ENCODE measurements around the gene JAK1. TPM values are rescaled to one million over a fixed set of nuclear protein-coding genes. Genes with fewer than 3 reads are reported as not detected.

JAK1 gene
- total RNA-seq, 4 donors from 2014 or later = 132 to 166 (median 161) TPM

DNA sequence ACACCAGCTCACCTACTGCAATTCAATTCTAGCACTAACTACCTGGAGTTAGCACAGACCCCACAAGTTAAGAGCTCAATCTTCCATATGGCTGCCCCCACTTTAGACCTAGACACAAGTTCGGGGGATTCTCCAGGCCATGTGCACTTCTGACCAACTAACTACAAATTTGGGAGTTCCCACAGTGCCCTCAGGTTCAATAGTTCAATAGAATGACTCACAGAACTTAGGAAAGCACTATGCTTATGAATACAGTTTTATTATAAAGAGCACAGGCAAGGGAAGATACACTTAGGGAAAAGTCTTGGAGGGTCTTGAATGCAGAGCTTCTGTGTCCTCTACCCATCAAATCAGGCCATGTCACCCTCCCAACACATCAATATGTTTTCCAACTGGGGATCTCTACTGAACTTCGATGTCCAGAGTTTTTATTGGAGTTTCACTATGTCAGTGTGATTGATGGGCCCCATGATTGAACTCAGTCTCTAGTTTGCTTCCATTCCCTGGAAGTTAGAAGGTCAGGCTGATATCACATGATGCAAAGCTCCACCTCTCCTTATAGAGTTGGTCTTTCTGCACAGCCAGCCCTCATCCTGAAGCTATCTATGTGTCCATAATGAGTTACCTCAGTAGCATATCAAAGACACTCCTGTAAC is 175.4 kb downstream of the JAK1 start:
- Histone ChIP-seq H3K4me1 (no peaks in the 10 kb centered on the region), H3K9me3 (peaks cover 0 to 15% (median 0%) of the 10 kb centered on the region in 3 donors), H3K27ac (no peak overlapping the region), H3K36me3 (peaks cover 0 to 26% of the 10 kb centered on the region in 2 donors), H3K27me3 (no peaks in the 10 kb centered on the region), H3K4me3 (no peak overlapping the region)
- 89 to 96% methylated on average over 1 to 2 of the region's 2 CpGs for WGBS, 2 donors (ENCODE audit: low coverage in 1 of 2)
- TF ChIP-seq POLR2AphosphoS5 (IDR thresholded peaks at IDR 0.05) = no peak
- no peak for TF ChIP-seq POLR2A (IDR thresholded peaks at IDR 0.05)
- no peak for TF ChIP-seq EP300 (IDR thresholded peaks at IDR 0.05)
- TF ChIP-seq, protein P1, sequence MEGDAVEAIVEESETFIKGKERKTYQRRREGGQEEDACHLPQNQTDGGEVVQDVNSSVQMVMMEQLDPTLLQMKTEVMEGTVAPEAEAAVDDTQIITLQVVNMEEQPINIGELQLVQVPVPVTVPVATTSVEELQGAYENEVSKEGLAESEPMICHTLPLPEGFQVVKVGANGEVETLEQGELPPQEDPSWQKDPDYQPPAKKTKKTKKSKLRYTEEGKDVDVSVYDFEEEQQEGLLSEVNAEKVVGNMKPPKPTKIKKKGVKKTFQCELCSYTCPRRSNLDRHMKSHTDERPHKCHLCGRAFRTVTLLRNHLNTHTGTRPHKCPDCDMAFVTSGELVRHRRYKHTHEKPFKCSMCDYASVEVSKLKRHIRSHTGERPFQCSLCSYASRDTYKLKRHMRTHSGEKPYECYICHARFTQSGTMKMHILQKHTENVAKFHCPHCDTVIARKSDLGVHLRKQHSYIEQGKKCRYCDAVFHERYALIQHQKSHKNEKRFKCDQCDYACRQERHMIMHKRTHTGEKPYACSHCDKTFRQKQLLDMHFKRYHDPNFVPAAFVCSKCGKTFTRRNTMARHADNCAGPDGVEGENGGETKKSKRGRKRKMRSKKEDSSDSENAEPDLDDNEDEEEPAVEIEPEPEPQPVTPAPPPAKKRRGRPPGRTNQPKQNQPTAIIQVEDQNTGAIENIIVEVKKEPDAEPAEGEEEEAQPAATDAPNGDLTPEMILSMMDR (IDR thresholded peaks at IDR 0.05) = no peak
- no peak for ATAC-seq

Small RNA genes within 50 kb of the gene (small RNA-seq; reads per million reads assigned to genes)
- gene AL606517.2 = 0 reads per million in 4 donors

Other genes starting within 250 kb of the JAK1 start
- 10 to 100 TPM; 12.5 to 32.9 (median 32.0) TPM for gene RAVER2, start 221.5 kb downstream of the JAK1 start, total RNA-seq
- gene AK4, start 181.7 kb upstream of the JAK1 start, total RNA-seq = 10 to 100 TPM; 39.6 to 72.7 (median 60.7) TPM